ENCODE results near the gene SMTNL2.

Gene SMTNL2

DNA sequence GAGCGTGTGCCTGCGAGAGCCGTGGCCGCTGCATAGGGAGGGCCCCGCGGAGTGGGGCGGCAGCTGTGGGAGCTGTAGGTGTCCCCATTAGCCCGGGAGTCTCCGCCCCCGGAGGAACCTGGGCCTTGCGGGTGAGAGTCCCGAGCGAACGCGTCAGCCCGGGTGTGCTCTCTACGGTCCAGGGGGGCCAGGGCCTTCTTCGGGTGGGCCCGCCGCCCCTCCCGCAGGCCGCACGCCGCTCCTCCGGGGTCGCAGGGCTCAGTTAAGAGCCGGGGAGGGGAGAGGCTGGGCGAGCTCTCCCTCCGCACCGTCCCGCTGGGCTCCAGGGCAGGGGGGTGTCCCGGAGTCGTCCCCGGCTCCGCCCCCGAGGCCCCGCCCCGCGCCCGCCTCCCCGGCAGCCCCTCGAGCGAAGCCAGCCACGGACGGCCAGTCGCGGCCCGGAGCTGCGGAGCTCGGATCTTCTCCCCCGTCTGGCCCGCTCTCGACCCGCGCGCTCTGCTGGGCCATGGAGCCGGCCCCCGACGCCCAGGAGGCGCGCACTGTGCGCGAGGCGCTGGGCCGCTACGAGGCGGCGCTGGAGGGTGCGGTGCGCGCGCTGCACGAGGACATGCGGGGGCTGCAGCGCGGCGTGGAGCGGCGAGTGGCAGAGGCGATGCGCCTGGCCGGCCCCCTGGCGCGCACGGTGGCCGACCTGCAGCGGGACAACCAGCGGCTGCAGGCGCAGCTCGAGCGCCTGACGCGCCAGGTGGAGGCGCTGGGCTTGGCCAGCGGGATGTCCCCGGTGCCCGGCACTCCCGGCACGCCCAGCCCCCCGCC is at the start of gene SMTNL2:
Gene SMTNL2 (plus strand): TSS at position 429 of the 816 bp plus-strand sequence. CDS start 77 bp downstream, at position 506.
- Histone ChIP-seq H3K36me3 (ENCODE audit: insufficient read depth, low read length) (no peaks in the 10 kb centered on the region), H3K4me1 (ENCODE audit: insufficient read depth, low read length) (peaks cover 3% of the 10 kb centered on the region), H3K4me3 (ENCODE audit: low read length) (peak within 1 kb of the TSS; percentile 30), H2AFZ (ENCODE audit: low read depth, low read length) (peak within 1 kb of the TSS; percentile 39), H3K9me3 (ENCODE audit: low read length) (no peaks in the 10 kb centered on the region), H3K27me3 (ENCODE audit: insufficient read depth, low read length) (peaks cover 80% of the 10 kb centered on the region)

DNA sequence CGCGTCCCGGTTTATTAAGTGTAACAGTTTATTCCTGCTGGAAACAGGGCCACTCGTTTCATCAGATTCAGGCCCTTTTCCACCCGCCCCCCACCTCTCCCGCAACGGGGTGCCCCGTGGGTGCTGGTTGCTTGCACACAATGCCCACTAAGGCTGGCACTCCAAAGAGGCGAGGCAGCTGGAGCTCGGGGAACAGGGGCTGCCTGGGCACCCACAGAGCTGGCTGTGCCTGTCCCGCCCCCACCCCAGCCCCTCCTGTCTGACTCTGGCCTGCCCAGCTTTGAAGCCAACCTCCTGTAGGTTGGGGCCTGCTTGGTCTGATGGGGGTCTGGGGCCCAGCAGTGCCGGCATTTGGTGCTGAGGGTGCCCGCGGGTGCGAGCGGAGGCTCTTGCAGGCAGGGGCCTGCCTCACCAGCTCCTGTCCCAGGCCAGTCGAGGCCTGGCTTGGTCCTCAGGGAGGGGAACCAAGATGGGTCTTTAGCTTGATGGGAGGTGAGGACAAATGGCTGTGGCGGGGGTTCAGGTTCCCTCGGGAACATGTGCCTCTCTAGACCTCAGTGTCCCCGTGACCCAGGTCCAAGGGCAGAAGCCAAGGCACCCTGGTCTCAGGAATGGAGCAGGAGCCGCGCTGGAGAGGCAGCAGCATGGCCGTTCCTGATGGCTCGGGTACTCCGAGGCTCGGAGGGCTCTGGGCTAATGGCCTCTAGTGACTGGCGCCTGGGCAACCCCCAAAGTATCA is 49.2 kb upstream of the SMTNL2 start:
- H3K4me1 ChIP-seq (ENCODE audit: insufficient read depth, low read length): peaks cover 13% of the 10 kb centered on the region
- no peaks in the 10 kb centered on the region for H3K9me3 ChIP-seq (ENCODE audit: low read length)
- no peak overlapping the region for H2AFZ ChIP-seq (ENCODE audit: low read depth, low read length)
- peaks cover 2% of the 10 kb centered on the region for H3K27me3 ChIP-seq (ENCODE audit: insufficient read depth, low read length)
- H3K4me3 ChIP-seq (ENCODE audit: low read length): no peak overlapping the region
- peaks cover 19% of the 10 kb centered on the region for H3K36me3 ChIP-seq (ENCODE audit: insufficient read depth, low read length)

DNA sequence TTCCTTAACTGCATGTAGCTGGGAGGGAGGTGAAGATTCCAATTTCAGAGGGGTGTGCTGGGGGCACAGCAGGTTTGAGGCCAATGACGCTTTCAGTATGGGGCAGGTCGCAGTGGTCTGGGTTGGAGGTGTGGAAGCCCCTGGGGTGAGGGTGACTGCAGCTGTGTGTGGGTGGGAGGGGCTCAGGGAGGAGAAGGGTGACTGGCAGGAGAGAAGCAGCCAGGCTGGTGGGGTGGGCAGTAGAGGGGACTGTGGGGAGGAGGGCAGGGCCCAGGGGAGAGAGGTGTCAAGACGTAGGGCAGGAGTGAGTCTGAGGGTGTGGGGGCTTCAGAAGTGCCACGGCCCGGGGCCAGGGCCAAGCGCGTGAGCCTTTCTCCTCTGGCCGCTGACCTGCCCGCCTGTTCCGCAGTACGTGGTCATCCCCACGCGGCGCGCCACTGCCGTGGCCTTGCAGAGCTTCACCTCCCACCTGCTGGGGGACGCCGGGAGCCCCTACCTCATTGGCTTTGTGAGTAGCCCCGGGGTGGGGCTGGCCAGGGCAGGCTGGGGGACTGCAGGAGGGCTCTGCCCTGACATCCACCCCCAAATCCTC is 48.6 kb upstream of the SMTNL2 start:
- H3K9me3 ChIP-seq (ENCODE audit: low read length): no peaks in the 10 kb centered on the region
- peaks cover 13% of the 10 kb centered on the region for H3K4me1 ChIP-seq (ENCODE audit: insufficient read depth, low read length)
- peaks cover 23% of the 10 kb centered on the region for H3K36me3 ChIP-seq (ENCODE audit: insufficient read depth, low read length)
- H2AFZ ChIP-seq (ENCODE audit: low read depth, low read length): no peak overlapping the region
- peaks cover 2% of the 10 kb centered on the region for H3K27me3 ChIP-seq (ENCODE audit: insufficient read depth, low read length)
- no peak overlapping the region for H3K4me3 ChIP-seq (ENCODE audit: low read length)

DNA sequence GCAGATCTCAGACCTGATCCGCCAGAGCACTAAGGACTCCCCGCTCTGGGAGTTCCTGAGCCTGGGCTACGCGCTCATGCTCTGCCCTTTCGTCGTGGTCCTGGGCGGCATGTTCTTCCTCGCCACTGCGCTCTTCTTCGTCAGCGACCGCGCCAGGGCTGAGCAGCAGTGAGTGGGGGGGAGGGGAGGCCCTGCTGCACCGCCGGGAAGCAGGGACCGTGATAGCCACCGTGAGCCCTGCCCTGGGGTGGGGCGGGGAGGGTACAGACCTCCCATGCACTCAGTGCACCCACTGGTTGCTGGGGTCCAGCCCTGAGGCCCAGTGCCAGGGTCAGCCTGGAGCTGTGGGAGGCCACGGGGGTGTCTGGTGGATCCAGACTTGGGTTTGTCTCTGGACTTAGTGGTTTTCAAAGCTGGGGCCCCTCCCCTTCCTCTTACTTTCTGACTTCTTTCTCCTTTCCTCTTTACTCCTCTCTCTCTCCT is 48.0 kb upstream of the SMTNL2 start:
- no peak overlapping the region for H2AFZ ChIP-seq (ENCODE audit: low read depth, low read length)
- H3K9me3 ChIP-seq (ENCODE audit: low read length): no peaks in the 10 kb centered on the region
- H3K4me1 ChIP-seq (ENCODE audit: insufficient read depth, low read length): peaks cover 13% of the 10 kb centered on the region
- peaks cover 25% of the 10 kb centered on the region for H3K36me3 ChIP-seq (ENCODE audit: insufficient read depth, low read length)
- no peak overlapping the region for H3K4me3 ChIP-seq (ENCODE audit: low read length)
- H3K27me3 ChIP-seq (ENCODE audit: insufficient read depth, low read length): peaks cover 2% of the 10 kb centered on the region

DNA sequence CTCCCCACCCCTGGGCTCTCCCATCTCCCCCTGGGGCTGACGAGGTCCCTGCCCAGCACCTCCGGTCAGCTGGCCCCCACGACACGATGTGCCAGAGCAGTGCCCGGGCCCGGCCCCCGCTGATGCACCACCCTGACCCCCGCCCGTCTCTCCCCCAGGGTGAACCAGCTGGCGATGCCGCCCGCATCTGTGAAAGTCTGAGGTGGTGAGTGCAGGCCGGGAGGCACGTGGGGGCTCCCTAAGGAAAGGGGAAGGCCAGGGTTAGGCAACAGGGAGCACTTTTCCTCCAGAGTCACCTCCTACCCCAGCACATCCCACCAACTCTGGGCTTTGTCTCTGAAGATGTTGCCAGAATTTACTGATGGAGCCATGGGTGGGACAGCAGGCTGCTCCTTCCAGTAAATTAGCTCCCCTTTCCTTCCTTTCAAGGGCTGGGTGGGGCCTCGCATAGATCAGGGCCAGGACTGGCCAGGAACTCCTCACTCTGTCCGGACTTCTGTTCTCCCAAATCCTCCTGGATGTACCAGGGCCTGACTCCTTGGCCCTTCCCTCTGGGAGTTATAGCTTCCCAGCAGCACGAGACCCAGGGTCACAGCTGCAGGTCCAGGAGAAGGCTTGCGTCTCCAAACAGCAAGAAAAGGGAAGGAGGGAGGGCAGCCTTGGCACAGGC is 47.5 kb upstream of the SMTNL2 start:
- H2AFZ ChIP-seq (ENCODE audit: low read depth, low read length): no peak overlapping the region
- H3K27me3 ChIP-seq (ENCODE audit: insufficient read depth, low read length): peaks cover 2% of the 10 kb centered on the region
- H3K9me3 ChIP-seq (ENCODE audit: low read length): no peaks in the 10 kb centered on the region
- no peak overlapping the region for H3K4me3 ChIP-seq (ENCODE audit: low read length)
- H3K36me3 ChIP-seq (ENCODE audit: insufficient read depth, low read length): peaks cover 30% of the 10 kb centered on the region
- H3K4me1 ChIP-seq (ENCODE audit: insufficient read depth, low read length): peaks cover 13% of the 10 kb centered on the region

DNA sequence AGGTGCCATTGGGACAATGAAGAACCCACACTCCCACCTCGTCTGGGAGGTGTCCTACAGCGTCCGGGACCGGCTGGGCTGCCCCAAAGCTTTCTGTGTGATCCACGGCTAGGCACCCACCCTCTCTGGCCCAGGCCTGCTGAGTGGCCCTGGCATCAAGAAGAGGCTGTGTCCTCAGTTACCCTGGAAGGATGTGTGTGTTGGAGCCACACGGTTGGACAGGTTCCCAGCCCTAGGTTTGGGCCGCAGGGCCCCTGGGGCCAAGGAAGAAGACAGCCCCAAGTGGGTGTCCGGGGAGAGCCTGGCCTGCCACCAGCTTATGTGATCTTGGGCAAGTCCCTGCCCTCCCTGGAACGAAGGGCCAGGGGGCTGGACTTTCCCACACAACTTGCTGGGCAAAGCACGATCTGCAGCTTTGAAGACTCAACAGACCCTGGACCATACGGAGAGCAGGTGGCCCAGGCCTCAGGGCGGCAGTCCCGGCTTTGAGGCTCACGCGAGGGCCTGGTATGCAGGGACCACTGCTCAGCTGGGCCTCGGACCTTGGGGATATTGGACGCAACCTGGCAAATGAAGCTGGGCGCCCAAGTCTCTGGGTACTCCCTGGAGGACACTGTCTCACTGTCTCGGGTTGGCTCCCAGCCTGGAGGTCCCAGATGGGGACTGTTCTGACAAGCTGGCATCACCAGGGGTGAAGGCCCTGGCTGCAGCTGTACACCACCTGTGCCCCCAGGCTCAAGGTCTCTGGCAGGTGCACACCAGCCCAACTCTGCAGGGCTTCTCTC is 46.7 kb upstream of the SMTNL2 start:
- Histone ChIP-seq H3K27me3 (ENCODE audit: insufficient read depth, low read length) (no peaks in the 10 kb centered on the region), H3K4me1 (ENCODE audit: insufficient read depth, low read length) (peaks cover 13% of the 10 kb centered on the region), H2AFZ (ENCODE audit: low read depth, low read length) (no peak overlapping the region), H3K9me3 (ENCODE audit: low read length) (no peaks in the 10 kb centered on the region), H3K4me3 (ENCODE audit: low read length) (no peak overlapping the region), H3K36me3 (ENCODE audit: insufficient read depth, low read length) (peaks cover 37% of the 10 kb centered on the region)

DNA sequence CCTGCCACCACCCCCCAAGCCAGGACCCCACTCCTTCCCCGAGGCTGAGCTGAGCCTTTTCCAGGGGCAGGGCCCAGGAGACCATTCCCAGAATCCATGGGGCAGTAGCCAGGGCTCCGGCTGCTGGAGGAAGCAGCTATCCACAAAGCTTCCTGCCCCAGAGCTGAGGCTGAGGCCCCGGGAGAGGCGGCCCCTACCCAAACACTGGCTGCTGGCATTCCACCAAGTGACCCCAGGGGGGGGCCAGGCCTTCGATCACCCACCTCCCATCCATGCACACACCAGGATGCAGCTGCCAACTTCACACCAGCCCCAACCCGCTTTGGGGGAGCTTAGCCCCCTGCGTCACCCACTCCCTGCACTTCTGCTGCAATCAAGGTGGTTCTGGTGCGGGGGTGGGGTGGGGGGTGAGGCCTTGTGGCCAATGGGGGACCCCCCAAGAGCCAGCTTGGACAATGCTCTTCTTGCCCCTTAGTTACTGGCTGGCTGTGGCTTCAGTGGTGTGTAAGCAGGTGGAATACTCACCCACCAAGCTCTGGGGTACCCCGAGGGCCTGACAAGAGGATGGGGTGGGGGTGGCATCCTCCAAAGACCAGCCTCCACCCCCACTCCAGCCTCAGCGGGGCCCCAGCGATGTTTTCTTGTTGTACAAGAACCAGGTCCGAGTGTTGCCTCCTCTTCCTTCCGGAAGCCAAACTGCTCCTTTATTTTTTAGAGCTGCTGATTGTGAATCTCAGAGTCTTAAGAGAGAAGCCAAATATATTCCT is 45.9 kb upstream of the SMTNL2 start:
- H3K27me3 ChIP-seq (ENCODE audit: insufficient read depth, low read length): no peaks in the 10 kb centered on the region
- H3K4me1 ChIP-seq (ENCODE audit: insufficient read depth, low read length): peaks cover 12% of the 10 kb centered on the region
- H3K4me3 ChIP-seq (ENCODE audit: low read length): no peak overlapping the region
- H3K9me3 ChIP-seq (ENCODE audit: low read length): no peaks in the 10 kb centered on the region
- H2AFZ ChIP-seq (ENCODE audit: low read depth, low read length): no peak overlapping the region
- peaks cover 42% of the 10 kb centered on the region for H3K36me3 ChIP-seq (ENCODE audit: insufficient read depth, low read length)

DNA sequence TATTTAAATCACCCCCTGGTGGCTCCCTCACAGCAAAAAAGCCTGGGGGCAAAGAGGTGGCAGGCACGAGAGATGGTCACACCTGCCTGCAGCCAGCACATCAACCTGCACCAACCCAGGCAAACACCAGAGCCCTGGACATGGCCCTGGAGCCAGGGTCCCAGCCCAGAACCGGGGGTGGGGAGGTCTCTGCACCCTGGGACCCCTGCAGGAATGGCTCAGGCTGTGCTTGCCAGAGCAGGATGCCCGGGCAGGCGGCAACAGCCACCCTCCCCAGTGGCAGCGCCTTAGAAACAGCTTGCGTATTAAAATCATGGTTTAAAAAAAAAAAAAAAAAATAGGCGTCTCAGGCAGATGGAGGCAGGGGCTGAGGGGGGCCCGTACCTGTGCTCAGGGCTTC is 45.3 kb upstream of the SMTNL2 start:
- H3K4me3 ChIP-seq (ENCODE audit: low read length): no peak overlapping the region
- H3K9me3 ChIP-seq (ENCODE audit: low read length): no peaks in the 10 kb centered on the region
- H3K36me3 ChIP-seq (ENCODE audit: insufficient read depth, low read length): peaks cover 45% of the 10 kb centered on the region
- no peak overlapping the region for H2AFZ ChIP-seq (ENCODE audit: low read depth, low read length)
- H3K27me3 ChIP-seq (ENCODE audit: insufficient read depth, low read length): no peaks in the 10 kb centered on the region
- peaks cover 6% of the 10 kb centered on the region for H3K4me1 ChIP-seq (ENCODE audit: insufficient read depth, low read length)

DNA sequence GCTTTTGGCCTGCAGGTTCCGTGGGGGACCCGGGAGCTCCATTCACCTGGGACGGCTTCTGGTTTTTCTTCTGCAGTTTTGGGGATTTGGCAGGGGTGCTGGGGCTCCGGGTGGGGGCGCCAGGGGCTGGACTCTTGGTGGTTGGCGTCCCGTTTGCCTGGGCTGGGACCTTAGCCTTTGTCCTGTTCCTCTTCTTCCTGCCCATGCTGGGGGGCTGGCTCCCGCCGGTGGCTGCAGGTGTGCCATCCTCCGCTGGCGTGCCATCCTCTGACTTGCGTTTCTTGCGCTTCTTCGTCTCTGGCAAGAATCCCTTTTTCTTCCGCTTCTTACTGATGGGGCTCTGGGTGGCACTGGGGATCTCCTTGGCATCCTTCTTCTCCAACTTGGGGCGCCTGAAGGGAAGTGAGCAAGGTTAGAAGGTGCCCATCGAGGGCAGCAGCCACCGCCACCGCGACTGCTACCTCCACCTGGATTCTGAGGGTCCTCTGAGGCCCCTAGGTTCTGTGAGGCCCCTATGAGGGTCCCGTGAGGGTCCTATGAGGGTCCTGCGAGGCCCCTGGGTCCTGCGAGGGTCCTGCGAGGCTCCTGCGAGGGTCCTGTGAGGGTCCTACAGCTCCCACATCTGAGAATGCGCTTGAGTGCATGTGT is 44.6 kb upstream of the SMTNL2 start:
- H3K9me3 ChIP-seq (ENCODE audit: low read length): no peaks in the 10 kb centered on the region
- H3K27me3 ChIP-seq (ENCODE audit: insufficient read depth, low read length): no peaks in the 10 kb centered on the region
- H3K4me1 ChIP-seq (ENCODE audit: insufficient read depth, low read length): no peaks in the 10 kb centered on the region
- no peak overlapping the region for H3K4me3 ChIP-seq (ENCODE audit: low read length)
- H2AFZ ChIP-seq (ENCODE audit: low read depth, low read length): no peak overlapping the region
- peaks cover 45% of the 10 kb centered on the region for H3K36me3 ChIP-seq (ENCODE audit: insufficient read depth, low read length)

DNA sequence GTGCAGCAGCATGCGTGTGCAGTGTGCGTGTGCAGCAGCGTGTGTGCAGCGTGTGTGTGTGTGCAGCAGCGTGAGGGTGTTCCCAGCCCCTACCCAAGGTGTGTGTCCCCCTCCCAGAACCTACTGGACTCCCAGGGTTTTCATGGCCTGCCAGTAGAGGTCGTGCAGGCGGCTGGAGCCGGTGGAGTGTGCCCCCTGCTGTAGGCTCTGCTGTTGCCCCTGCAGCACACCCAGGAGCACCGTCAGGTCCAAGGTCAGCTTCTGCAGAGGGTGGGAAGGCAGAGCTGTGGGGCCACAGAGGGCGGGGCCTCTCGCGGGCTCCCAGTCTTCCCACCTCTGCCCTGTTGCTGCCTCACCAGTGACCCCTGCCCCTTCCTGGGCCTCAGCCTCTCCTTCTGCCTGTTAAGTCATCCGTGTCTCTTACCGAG is 44.1 kb upstream of the SMTNL2 start:
- peaks cover 45% of the 10 kb centered on the region for H3K36me3 ChIP-seq (ENCODE audit: insufficient read depth, low read length)
- H3K9me3 ChIP-seq (ENCODE audit: low read length): no peaks in the 10 kb centered on the region
- no peaks in the 10 kb centered on the region for H3K27me3 ChIP-seq (ENCODE audit: insufficient read depth, low read length)
- H3K4me3 ChIP-seq (ENCODE audit: low read length): no peak overlapping the region
- no peak overlapping the region for H2AFZ ChIP-seq (ENCODE audit: low read depth, low read length)
- no peaks in the 10 kb centered on the region for H3K4me1 ChIP-seq (ENCODE audit: insufficient read depth, low read length)

DNA sequence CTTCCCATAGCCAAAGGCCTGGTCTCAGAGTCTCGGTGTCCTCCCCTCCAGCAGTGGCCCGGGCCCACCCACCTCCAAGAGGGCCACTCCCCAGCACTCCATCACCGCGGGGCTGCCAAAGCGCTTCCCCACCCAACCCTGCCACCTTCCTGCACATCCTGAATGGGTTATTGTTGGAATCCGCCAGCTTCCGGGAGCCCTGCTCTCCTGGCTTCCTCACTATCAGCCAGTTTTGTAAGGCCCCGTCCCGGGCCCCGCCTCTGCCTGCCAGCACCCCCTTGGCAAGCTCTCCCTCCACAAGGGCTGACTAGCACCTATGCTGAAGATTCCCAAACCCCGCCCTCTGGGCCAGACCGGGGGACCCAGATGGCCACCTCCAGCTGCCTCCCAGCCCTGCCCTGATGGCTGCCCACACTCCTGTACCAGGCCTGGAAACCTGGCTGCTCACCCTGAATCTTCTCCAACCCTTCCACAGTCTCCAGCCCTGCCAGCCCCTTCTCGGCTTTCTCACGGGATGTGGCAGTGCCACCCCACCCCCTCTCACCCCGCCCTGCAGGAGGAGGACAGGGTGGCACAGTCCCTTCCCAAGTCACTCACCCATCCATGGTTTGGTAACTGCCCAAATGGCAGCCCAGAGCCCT is 43.5 kb upstream of the SMTNL2 start:
- no peak overlapping the region for H3K4me3 ChIP-seq (ENCODE audit: low read length)
- no peak overlapping the region for H2AFZ ChIP-seq (ENCODE audit: low read depth, low read length)
- H3K4me1 ChIP-seq (ENCODE audit: insufficient read depth, low read length): no peaks in the 10 kb centered on the region
- H3K36me3 ChIP-seq (ENCODE audit: insufficient read depth, low read length): peaks cover 48% of the 10 kb centered on the region
- no peaks in the 10 kb centered on the region for H3K9me3 ChIP-seq (ENCODE audit: low read length)
- H3K27me3 ChIP-seq (ENCODE audit: insufficient read depth, low read length): no peaks in the 10 kb centered on the region

Data from neuron (in vitro differentiated cells).